RWPE2 (cell line): ENCODE results near the gene NDOR1.
"Not testable (repeated sequence)": the region's sequence is repeated elsewhere in the genome, so short reads cannot be mapped to it uniquely, and the experiment has no call there.

ENCODE experiments used
- ATAC-seq: fragments of 200-7000 bp; cut with Tn5 transposase; 3 replicates; pipeline ENCODE4 v1.9.1; 2021; ENCODE audit warnings: low read depth
- DNase-seq: peaks from one replicate; pipeline ENCODE4 v3.0.0-alpha.2; 2020; ENCODE audit warnings: low spot score
- H3K27ac ChIP-seq: fragments of 450-650 bp; 2 replicates; pipeline ENCODE4 v1.5.1; 2017; ENCODE audit warnings: mild to moderate bottlenecking; ENCODE audit not compliant: poor library complexity, severe bottlenecking
- H3K27me3 ChIP-seq: fragments of 250-450 bp; sonication (Bioruptor Pico); 2 replicates; pipeline ENCODE4 v1.5.1; 2021; ENCODE audit warnings: mild to moderate bottlenecking, moderate library complexity; ENCODE audit not compliant: insufficient read depth, poor library complexity, severe bottlenecking
- H3K36me3 ChIP-seq: fragments of 250-450 bp; sonication (Bioruptor Pico); 2 replicates; pipeline ENCODE4 v1.5.1; 2020; ENCODE audit warnings: low read depth, mild to moderate bottlenecking, moderate library complexity
- H3K4me1 ChIP-seq: fragments of 250-450 bp; sonication (Bioruptor Pico); 2 replicates; pipeline ENCODE4 v1.5.1; 2021; ENCODE audit warnings: mild to moderate bottlenecking, moderate library complexity; ENCODE audit not compliant: insufficient read depth, poor library complexity, severe bottlenecking
- H3K4me3 ChIP-seq: fragments of 250-450 bp; sonication (Bioruptor Pico); 2 replicates; pipeline ENCODE4 v1.5.1; 2021; ENCODE audit warnings: mild to moderate bottlenecking, moderate library complexity; ENCODE audit not compliant: severe bottlenecking
- H3K9me3 ChIP-seq: fragments of 250-450 bp; sonication (Bioruptor Pico); 2 replicates; pipeline ENCODE4 v1.5.1; 2021; ENCODE audit warnings: mild to moderate bottlenecking, moderate library complexity; ENCODE audit not compliant: severe bottlenecking
- CTCF ChIP-seq: fragments of 450-650 bp; IDR thresholded peaks from one replicate; pipeline ENCODE4 v1.5.1; 2017; ENCODE audit warnings: mild to moderate bottlenecking, moderate library complexity; ENCODE audit not compliant: poor library complexity, severe bottlenecking

Gene NDOR1

GRCh38 chr9:137256362-137256761 lies 50.9 kb downstream of the NDOR1 start:
- Histone ChIP-seq H3K36me3 (peaks cover 31% of the 10 kb centered on the region), H3K27ac (no peak overlapping the region), H3K4me3 (peak overlapping the region; percentile 99), H3K27me3 (no peaks in the 10 kb centered on the region), H3K9me3 (no peaks in the 10 kb centered on the region), H3K4me1 (peaks cover 7% of the 10 kb centered on the region)
- no peak for DNase-seq
- ATAC-seq, result no peak
- TF ChIP-seq CTCF, result no peak

- ATAC-seq (no peak), DNase-seq (no peak)
- H3K27me3 ChIP-seq, result no peaks in the 10 kb centered on the region
- no peaks in the 10 kb centered on the region for H3K9me3 ChIP-seq
- H3K36me3 ChIP-seq, result peaks cover 36% of the 10 kb centered on the region
- H3K4me1 ChIP-seq, result peaks cover 7% of the 10 kb centered on the region
- no peak overlapping the region for H3K27ac ChIP-seq
- H3K4me3 ChIP-seq, result no peak overlapping the region
- TF ChIP-seq CTCF, result no peak
Measured at GRCh38 chr9:137256856-137257255, 51.4 kb downstream of the NDOR1 start.

DNA sequence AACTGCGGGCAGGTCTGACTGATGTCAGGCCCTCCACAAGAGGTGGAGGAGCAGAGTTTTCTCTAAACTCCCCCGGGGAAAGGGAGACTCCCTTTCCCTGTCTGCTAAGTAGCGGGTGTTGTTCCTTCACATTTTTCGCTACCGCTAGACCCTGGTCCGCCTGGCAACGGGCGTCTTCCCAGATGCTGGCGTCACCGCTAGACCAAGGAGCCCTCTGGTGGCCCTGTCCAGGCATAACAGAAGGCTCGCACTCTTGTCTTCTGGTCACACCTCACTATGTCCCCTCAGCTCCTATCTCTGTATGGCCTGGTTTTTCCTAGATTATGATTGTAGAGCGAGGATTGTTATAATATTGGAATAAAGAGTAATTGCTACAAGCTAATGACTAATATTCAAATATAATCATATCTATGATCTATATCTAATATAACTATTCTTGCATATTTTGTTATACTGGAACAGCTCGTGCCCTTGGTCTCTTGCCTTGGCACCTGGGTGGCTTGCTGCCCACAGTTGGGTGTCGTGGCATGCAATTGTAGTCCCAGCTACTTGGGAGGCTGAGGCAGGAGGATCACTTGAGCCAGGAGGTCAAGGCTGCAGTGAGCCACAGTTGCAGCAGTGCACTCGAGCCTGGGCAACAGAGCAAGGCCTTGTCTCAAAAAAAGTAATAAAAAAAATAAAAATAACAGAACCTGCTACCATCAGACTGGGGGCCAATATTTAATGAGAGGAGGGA lies 56.8 kb downstream of the NDOR1 start:
- not testable (repeated sequence) for DNase-seq, H3K9me3 ChIP-seq, H3K27me3 ChIP-seq, H3K4me1 ChIP-seq, ATAC-seq, H3K4me3 ChIP-seq, H3K27ac ChIP-seq
- peaks cover 69% of the 10 kb centered on the region for H3K36me3 ChIP-seq
- peak; percentile 70 for TF ChIP-seq CTCF

GRCh38 chr9:137262909-137263285 lies 57.4 kb downstream of the NDOR1 start:
- no peak overlapping the region for H3K4me3 ChIP-seq
- H3K27ac ChIP-seq, result no peak overlapping the region
- no peaks in the 10 kb centered on the region for H3K27me3 ChIP-seq
- DNase-seq (no peak), ATAC-seq (no peak)
- no peaks in the 10 kb centered on the region for H3K9me3 ChIP-seq
- peaks cover 71% of the 10 kb centered on the region for H3K36me3 ChIP-seq
- H3K4me1 ChIP-seq, result no peaks in the 10 kb centered on the region
- TF ChIP-seq CTCF, result no peak

- Histone ChIP-seq H3K36me3 (peaks cover 70% of the 10 kb centered on the region), H3K4me1 (no peaks in the 10 kb centered on the region), H3K27ac (no peak overlapping the region)
Measured at GRCh38 chr9:137263506-137263905, 58.0 kb downstream of the NDOR1 start.

More at GRCh38 chr9:137263506-137263905, 58.0 kb downstream of the NDOR1 start:
- no peak overlapping the region for H3K4me3 ChIP-seq
- ATAC-seq (no peak), DNase-seq (peak; percentile 36)
- H3K9me3 ChIP-seq, result no peaks in the 10 kb centered on the region
- no peaks in the 10 kb centered on the region for H3K27me3 ChIP-seq
- no peak for TF ChIP-seq CTCF
